Endothelial cell of umbilical vein (primary cell): ENCODE results near the gene JADE3. TPM values are rescaled to one million over a fixed set of nuclear protein-coding genes. Genes with fewer than 3 reads are reported as not detected.

ENCODE experiments used
- BruUV-seq: library from RNA; stranded (reverse); fragments of 400-500 nt; replicated peaks from 2 replicates; lab custom pipeline; 2021; lab: Mats Ljungman, UMichigan
- CTCF ChIA-PET: fragments of 300-600, 350-600 bp; sonication (Branson Sonifier 250); formaldehyde crosslinking; loops from one replicate; lab custom pipeline; 2021; ENCODE audit warnings: antibody characterized with exemption, inconsistent platforms; lab: Charles Lee
- POLR2A ChIA-PET: fragments of 300-600, 350-600 bp; sonication (Branson Sonifier 250); formaldehyde crosslinking; loops from one replicate; lab custom pipeline; 2021; ENCODE audit warnings: antibody characterized with exemption, inconsistent platforms; lab: Charles Lee
- DNase-seq: peaks from one replicate; pipeline ENCODE4 v3.0.0-alpha.2; 2011; ENCODE audit warnings: low read depth, low spot score
- FAIRE-seq: peaks from 2 replicates; lab custom pipeline; 2011; peaks lifted over from hg19 to GRCh38; lab: Jason Lieb, UNC
- H2AFZ ChIP-seq: 2 replicates; pipeline ENCODE4 v1.6.0; 2012; ENCODE audit warnings: low read depth, low read length, control low read depth, inconsistent platforms
- H3K27ac ChIP-seq: 2 replicates; pipeline ENCODE4 v1.5.1; 2011; ENCODE audit warnings: low read depth, mild to moderate bottlenecking, control low read depth, low read length, moderate library complexity; ENCODE audit not compliant: insufficient read depth
- H3K27me3 ChIP-seq, 2 experiments: 2 replicates each; pipeline versions ENCODE4 v1.6.0 to v1.6.1; 2011; ENCODE audit warnings: low read length in 2 of 2, mixed read lengths in 1 of 2; ENCODE audit not compliant: control insufficient read depth in 2 of 2, insufficient read depth in 2 of 2
- H3K36me3 ChIP-seq, 2 experiments: 2 replicates in 1 of 2; 3 replicates in 1 of 2; pipeline ENCODE4 v1.5.1; 2011; ENCODE audit warnings: low read length in 2 of 2, mild to moderate bottlenecking in 1 of 2, moderate library complexity in 1 of 2; ENCODE audit not compliant: control insufficient read depth in 2 of 2, insufficient read depth in 2 of 2; ENCODE audit errors: extremely low read depth in 1 of 2
- H3K4me1 ChIP-seq: 3 replicates; pipeline ENCODE4 v1.5.1; 2011; ENCODE audit warnings: mild to moderate bottlenecking, low read length; ENCODE audit not compliant: control insufficient read depth, insufficient read depth; ENCODE audit errors: extremely low read depth
- H3K4me2 ChIP-seq: 2 replicates; pipeline ENCODE4 v1.6.1; 2011; ENCODE audit warnings: low read length, control low read depth, mixed read lengths; ENCODE audit not compliant: insufficient read depth
- H3K4me3 ChIP-seq, 3 experiments: fragments of 200-600 bp in 1 of 3; sonication (generic), shearing (Covaris generic) in 1 of 3; replicated peaks in 1 of 3; 2 replicates each; pipeline ENCODE4 v1.5.1; 2011 to 2016; ENCODE audit warnings: control low read depth in 3 of 3, low read length in 3 of 3, mild to moderate bottlenecking in 2 of 3, inconsistent platforms in 1 of 3, low read depth in 1 of 3, moderate library complexity in 1 of 3; ENCODE audit not compliant: insufficient read depth in 1 of 3
- H3K79me2 ChIP-seq: 2 replicates; pipeline ENCODE4 v1.6.0; 2012; ENCODE audit warnings: low read length, inconsistent platforms; ENCODE audit not compliant: control insufficient read depth, insufficient read depth
- H3K9ac ChIP-seq: replicated peaks from 2 replicates; pipeline ENCODE3; 2011; ENCODE audit warnings: low read length, control low read depth; ENCODE audit not compliant: insufficient read depth; ENCODE audit errors: extremely low read depth
- H3K9me1 ChIP-seq: replicated peaks from 3 replicates; pipeline ENCODE4 v1.6.0; 2011; ENCODE audit warnings: mild to moderate bottlenecking, low read length; ENCODE audit not compliant: control insufficient read depth, insufficient read depth; ENCODE audit errors: extremely low read depth
- H3K9me3 ChIP-seq: replicated peaks from 2 replicates; pipeline ENCODE4 v1.5.1; 2012; ENCODE audit warnings: low read length, inconsistent platforms; ENCODE audit not compliant: control insufficient read depth, insufficient read depth
- H4K20me1 ChIP-seq: replicated peaks from 2 replicates; pipeline ENCODE3; 2011; ENCODE audit warnings: mild to moderate bottlenecking, low read length; ENCODE audit not compliant: control insufficient read depth, insufficient read depth; ENCODE audit errors: extremely low read depth
- CTCF ChIP-seq, 2 donors: IDR thresholded peaks; 1 replicate in 1 of 2; 2 replicates in 1 of 2; pipeline ENCODE4 v1.5.1; 2011; ENCODE audit warnings: low read length in 2 of 2, mild to moderate bottlenecking in 2 of 2, moderate library complexity in 2 of 2, control low read depth in 1 of 2, inconsistent platforms in 1 of 2, low read depth in 1 of 2; ENCODE audit not compliant: insufficient read depth in 1 of 2; ENCODE audit errors: extremely low read depth in 1 of 2
- EZH2 ChIP-seq: IDR thresholded peaks from 2 replicates; pipeline ENCODE4 v1.6.1; 2012; ENCODE audit warnings: borderline replicate concordance, low read depth, mild to moderate bottlenecking, moderate library complexity, low read length, inconsistent platforms; ENCODE audit not compliant: severe bottlenecking
- FOS ChIP-seq: IDR thresholded peaks from 2 replicates; pipeline ENCODE4 v1.6.1; 2011; ENCODE audit warnings: mild to moderate bottlenecking, low read length, moderate library complexity, borderline replicate concordance; ENCODE audit not compliant: insufficient read depth
- GATA2 ChIP-seq: IDR thresholded peaks from 2 replicates; pipeline ENCODE4 v1.7.0; 2011; ENCODE audit warnings: low read depth, mild to moderate bottlenecking, moderate library complexity, mixed read lengths, low read length; ENCODE audit not compliant: insufficient read length, insufficient read depth
- JUN ChIP-seq: IDR thresholded peaks from 2 replicates; pipeline ENCODE4 v1.6.1; 2011; ENCODE audit warnings: borderline replicate concordance, low read depth; ENCODE audit not compliant: insufficient read length, insufficient read depth
- MAX ChIP-seq: IDR thresholded peaks from 2 replicates; pipeline ENCODE4 v1.6.1; 2011; ENCODE audit not compliant: insufficient read depth, insufficient read length
- MYC ChIP-seq: IDR thresholded peaks from one replicate; pipeline ENCODE4 v1.6.1; 2011; ENCODE audit warnings: mild to moderate bottlenecking, low read depth, low read length
- POLR2A ChIP-seq: IDR thresholded peaks from 2 replicates; pipeline ENCODE4 v1.6.1; 2012; ENCODE audit warnings: low read depth, mild to moderate bottlenecking, control low read depth, low read length
- POLR2AphosphoS5 ChIP-seq: IDR thresholded peaks from 2 replicates; pipeline ENCODE4 v1.6.1; 2012; ENCODE audit warnings: low read depth, mild to moderate bottlenecking, control low read depth, low read length, moderate library complexity; ENCODE audit not compliant: insufficient read depth
- dilution Hi-C: fragments of 300-500 bp; cut with MboI; formaldehyde crosslinking; loops from one replicate; pipeline ENCODE4 v1.15.0; 2019; ENCODE audit warnings: low sequenced_read_pairs; ENCODE audit not compliant: extremely low pct_ligation_motif_present
- intact Hi-C: fragments of 100-400 bp; cut with micrococcal nuclease; formaldehyde crosslinking; loops from one replicate; pipeline ENCODE4 v1.10.0; 2022
- polyA plus RNA-seq, 4 experiments: library from polyadenylated mRNA; depleted of rRNA in 3 of 4; stranded (reverse) in 3 of 4; unstranded in 1 of 4; fragments of >200 nt; gene quantifications; 2 replicates each; pipeline versions ENCODE4 v1.2.1 to v1.2.3, GENCODE V29; 2011 to 2012; ENCODE audit warnings: missing spikeins in 1 of 4
- total RNA-seq: library from RNA; stranded (reverse); gene quantifications from 2 replicates; pipeline ENCODE4 v1.2.3, GENCODE V29; 2021

The JADE3 gene
- total and polyA plus RNA-seq, 2 donors (not counting 3 experiments of a cell fraction or from before 2014, with no cell fraction given): 4.9 to 18.4 TPM

- no peaks in the 10 kb centered on the region for H3K9me3 ChIP-seq
- POLR2A ChIA-PET: no interaction called here
- H3K27me3 ChIP-seq: no peaks in the 10 kb centered on the region
- intact Hi-C loops: no loop called here
- no peaks in the 10 kb centered on the region for H3K9me1 ChIP-seq
- no peaks in the 10 kb centered on the region for H4K20me1 ChIP-seq
- dilution Hi-C loops: no loop called here
- no TSS peak for BruUV-seq
- H3K27ac ChIP-seq: no peak overlapping the region
- CTCF ChIA-PET: no interaction called here
- DNase-seq (no peak), FAIRE-seq (no peak)
- H3K79me2 ChIP-seq: peaks cover 2% of the 10 kb centered on the region
- H2AFZ ChIP-seq: no peak overlapping the region
- TF ChIP-seq POLR2A: no peak
- TF ChIP-seq JUN: no peak
- TF ChIP-seq EZH2: no peak
- TF ChIP-seq GATA2: no peak
- TF ChIP-seq CTCF (IDR thresholded peaks at IDR 0.05; ENCODE audit: extremely low read depth in 1 of 2, insufficient read depth in 1 of 2, low read depth in 1 of 2, low read length in 2 of 2): no peak
- no peak for TF ChIP-seq MYC
- TF ChIP-seq FOS: no peak
- TF ChIP-seq POLR2AphosphoS5: no peak
- no peak for TF ChIP-seq MAX
- peaks cover 2% of the 10 kb centered on the region for H3K4me1 ChIP-seq
- no peak overlapping the region for H3K4me3 ChIP-seq
- H3K36me3 ChIP-seq: no peaks in the 10 kb centered on the region
- H3K9ac ChIP-seq: no peak overlapping the region
- H3K4me2 ChIP-seq: no peak overlapping the region
These were observed 47.9 kb downstream of the JADE3 start for GRCh38 chrX:46959985-46960700.
